PC-9 (cell line): ENCODE measurements around the gene MORN4.

Source experiments
- EZH2 ChIP-seq: fragments of 200-600 bp; sonication (generic); IDR thresholded peaks from 2 replicates; pipeline ENCODE4 v1.8.0; 2017; ENCODE audit warnings: antibody characterized with exemption, low read depth
- TF ChIP-seq, protein P1 (sequence below): fragments of 200-600 bp; sonication (generic); conservative IDR thresholded peaks from 2 replicates; pipeline ENCODE4 v1.6.1; 2017; ENCODE audit warnings: mixed run types, antibody characterized with exemption, mild to moderate bottlenecking, moderate library complexity

DNA sequence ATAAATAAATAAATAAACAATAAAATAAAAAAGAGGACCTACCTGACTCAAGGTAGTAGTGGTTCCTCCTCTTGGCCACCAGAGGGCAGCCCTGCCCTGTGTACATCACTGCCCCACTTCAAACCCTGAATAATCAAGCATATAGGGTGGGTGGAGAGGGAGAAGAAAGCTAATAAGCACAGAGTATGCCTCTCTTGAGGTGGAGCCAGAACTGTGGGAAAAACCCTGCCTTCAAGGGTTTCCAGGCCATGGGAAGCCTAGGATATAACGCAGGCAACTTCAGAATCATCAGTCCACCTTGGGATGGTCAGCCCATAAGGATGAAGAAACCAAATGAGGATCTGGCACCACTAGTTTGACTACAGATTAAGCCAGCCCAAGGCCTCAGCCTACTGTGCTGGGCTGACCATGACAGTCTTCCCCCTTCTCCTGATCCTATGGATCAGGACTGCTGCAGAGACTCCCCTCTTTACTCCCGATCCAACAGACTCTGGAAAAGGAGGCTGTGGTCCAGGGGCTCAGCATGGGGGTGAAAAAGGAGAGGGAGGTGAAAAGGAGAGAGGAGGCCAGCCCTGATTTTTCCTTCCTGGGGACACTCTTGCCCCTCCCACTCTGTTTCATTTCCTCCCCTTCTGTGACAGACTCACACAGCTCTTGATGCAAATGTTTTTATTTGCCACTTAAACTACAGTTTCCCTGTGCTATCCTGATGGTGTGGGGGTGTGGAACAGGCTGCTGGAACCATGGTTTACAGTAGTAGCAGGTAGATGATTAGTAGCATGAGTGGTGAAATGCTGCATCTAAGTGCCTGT, 43.7 kb upstream of the MORN4 start:
- TF ChIP-seq, protein P1, sequence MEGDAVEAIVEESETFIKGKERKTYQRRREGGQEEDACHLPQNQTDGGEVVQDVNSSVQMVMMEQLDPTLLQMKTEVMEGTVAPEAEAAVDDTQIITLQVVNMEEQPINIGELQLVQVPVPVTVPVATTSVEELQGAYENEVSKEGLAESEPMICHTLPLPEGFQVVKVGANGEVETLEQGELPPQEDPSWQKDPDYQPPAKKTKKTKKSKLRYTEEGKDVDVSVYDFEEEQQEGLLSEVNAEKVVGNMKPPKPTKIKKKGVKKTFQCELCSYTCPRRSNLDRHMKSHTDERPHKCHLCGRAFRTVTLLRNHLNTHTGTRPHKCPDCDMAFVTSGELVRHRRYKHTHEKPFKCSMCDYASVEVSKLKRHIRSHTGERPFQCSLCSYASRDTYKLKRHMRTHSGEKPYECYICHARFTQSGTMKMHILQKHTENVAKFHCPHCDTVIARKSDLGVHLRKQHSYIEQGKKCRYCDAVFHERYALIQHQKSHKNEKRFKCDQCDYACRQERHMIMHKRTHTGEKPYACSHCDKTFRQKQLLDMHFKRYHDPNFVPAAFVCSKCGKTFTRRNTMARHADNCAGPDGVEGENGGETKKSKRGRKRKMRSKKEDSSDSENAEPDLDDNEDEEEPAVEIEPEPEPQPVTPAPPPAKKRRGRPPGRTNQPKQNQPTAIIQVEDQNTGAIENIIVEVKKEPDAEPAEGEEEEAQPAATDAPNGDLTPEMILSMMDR: peak; percentile 81
- TF ChIP-seq EZH2: no peak
